GM18870 (cell line): ENCODE measurements around the gene RABGAP1L.
A peak's percentile ranks its signal among the peaks of the same experiment; 100 is the strongest.

Source experiments
- ATAC-seq: cut with Tn5 transposase; IDR thresholded peaks from one replicate; pipeline ENCODE4 v1.9.1; 2021; ENCODE audit warnings: moderate library complexity; ENCODE audit not compliant: unreplicated experiment

The RABGAP1L gene

DNA sequence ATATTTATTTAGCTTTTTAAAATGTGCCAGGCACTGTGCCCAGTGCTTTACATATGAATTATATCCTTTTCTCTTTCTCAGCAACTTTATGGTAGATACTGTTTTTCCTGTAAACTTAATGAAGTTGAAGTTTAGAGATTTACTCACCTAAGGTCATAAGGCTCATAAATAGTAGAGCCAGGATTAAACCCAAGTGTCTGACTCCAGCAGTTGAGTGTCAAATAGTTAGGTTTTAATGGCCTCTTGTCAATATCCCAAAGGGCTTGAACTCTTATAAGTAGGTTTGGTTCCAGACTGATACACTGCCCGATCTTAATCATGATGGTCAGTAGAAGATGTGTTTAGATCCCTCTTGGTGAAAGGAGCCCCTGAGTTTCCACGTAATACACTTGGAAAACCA lies 37.8 kb downstream of the RABGAP1L start:
- no peak for ATAC-seq

DNA sequence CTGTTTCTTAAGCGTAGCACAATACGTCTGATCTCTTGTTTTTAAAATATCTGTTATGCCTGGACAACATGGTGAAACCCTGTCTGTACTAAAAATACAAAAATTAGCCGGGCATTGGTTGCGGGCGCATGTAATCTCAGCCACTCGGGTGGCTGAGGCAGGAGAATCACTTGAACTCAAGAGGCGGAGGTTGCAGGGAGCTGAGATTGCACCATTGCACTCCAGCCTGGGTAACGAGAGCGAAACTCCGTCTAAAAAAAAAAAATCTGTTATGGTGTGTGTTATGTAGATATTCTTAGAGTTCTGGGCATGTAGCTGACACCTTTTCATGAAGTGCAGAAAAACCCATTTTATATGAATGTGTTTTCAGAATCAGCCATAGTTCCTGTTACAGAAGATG lies 38.2 kb downstream of the RABGAP1L start:
- ATAC-seq, result no peak

DNA sequence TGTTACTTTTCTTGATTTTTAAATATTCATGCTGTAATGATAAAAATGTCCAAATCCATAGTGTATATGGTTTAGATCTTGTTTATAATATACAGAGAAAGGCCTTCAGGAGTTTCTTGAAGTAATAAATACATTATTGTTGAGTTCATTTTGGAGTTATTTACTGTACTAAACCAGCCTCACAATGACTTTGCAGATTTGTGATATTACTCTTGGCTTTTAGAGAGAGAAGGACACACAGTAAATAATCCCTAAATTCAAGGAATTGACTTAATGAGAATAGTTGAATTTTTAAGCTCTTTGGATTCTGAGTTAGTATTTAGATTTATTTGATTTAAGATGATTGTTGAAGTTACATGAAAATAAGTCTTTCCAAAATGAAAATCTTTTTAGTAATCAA lies 38.9 kb downstream of the RABGAP1L start:
- no peak for ATAC-seq

DNA sequence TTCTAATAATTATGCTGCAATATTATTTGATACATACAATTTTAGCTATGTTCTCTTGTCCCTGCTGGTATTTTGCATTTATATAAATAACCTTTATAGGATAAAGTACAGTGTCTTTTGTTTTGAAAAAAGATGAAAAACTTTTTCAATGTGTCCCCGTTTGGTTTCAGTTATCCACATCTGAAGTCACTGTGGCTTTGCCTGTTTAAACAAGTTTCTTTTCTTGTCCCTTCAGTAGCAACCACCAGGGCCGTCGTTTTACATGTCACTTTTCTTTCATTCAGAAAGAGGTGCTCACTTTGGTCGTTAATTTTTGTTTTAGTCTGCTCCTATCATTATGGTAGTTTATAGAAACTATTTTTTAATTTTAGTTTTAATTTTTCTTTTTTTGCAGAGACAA lies 41.4 kb downstream of the RABGAP1L start:
- ATAC-seq, result no peak

DNA sequence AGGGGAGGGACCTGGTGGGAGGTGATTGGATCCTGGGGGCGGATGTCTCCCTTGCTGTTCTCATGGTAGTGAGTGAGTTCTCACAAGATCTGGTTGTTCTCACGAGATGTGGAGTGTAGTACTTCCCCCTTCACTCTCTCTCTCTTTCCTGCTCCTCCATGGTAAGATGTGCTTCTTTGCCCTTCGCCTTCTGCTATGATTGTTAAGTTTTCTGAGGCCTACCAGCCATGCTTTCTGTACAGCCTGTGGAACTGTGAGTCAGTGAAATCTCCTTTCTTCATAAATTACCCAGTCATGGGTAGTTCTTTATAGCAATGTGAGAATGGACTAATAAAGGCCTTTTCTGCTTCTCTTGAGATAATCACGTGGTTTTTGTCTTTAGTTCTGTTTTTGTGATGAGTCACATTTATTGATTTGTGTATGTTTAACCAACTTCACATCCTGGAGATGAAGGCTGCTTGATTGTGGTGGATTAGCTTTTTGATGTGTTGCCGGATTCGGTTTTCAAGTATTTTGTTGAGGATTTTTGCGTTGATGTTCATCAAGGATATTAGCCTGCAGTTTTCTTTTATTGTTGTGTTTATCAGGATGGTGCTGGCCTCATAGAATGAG lies 45.5 kb downstream of the RABGAP1L start:
- no peak for ATAC-seq

DNA sequence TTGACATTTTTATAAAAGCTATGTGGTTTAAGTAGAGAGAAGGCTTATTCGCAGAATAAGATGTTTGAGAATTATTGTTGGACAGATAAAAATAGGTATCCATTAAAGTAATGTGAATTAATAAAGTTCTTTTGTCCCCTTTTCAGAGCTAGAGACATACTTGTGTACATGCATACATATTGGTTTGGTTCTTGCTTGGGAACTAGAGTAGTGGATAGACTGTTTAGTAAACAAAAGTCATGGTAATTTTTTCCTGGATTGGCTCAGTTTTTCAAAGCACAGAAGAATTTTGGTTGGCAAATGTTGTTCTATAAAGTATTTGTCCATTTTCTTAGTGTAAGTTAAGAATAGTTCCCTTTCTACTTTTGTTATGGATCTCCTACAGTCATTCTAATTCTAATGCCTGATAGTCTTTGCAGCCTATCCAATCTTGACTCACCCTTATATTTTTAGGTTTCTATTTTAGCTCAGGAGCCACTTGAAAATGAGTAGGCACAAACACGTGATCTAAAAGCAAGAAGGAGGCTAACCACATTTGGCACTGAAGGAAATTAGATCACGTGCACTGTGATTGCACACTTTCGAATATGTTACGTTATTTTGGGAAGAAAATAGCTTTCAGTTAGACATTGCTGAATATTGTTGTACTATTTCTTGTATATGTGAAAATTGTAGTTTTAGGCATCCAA lies 47.0 kb downstream of the RABGAP1L start:
- ATAC-seq, result no peak

DNA sequence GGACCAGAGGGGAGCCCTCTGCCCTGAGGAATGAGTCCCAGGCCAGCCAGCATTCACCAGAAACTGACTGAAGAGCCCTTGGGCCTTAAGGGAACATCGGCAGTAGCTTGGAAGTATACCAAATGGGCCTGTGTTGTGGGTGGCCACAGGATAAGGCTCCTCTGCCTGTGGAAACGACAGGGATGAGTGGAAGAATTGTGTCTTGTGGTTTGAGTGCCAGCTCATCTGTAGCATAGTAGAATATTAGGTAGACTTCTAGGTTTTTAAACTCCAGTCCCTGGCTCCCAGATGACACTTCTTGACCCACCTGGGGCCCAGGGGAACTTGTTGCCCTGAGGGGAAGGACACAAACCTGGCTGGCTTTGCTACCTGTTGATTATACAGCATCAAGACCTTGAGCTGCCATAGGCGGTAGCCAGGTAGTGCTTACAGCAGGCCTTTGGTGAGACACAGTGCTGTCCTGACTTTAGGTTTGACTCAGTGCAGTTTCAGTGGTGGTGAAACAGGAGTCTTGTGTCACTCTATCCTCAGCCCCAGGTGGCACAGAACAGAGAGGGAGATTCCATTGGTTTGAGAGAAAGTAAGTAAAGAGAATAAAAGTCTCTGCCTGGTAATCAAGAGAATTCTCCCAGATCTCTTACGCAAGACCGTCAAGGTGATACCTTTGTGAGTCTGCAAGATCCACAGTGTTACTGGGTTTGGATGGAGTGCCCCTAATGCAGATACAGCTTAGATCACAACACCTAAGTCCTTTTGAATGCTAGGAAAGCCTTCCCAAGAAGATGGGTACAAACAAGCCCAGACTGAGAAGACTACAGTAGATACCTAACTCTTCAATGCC lies 50.2 kb downstream of the RABGAP1L start:
- peak; percentile 94 for ATAC-seq

DNA sequence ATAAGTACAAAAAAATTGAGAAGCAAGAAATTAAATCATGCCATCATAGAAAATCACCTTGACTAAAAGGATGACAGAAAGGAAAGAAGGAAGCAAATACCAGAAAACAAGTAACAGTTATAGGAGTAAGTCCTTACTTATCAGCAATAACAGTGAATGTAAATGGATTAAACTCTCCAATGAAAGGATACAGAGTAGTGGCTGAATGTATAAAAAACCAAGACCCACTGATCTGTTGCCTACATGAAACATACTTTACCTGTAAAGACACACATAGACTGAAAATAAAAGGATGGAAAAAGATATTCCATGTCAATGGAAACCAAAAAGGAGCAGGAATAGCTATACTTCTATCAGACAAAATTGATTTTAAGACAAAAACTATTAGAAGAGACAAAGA lies 52.2 kb downstream of the RABGAP1L start:
- no peak for ATAC-seq

DNA sequence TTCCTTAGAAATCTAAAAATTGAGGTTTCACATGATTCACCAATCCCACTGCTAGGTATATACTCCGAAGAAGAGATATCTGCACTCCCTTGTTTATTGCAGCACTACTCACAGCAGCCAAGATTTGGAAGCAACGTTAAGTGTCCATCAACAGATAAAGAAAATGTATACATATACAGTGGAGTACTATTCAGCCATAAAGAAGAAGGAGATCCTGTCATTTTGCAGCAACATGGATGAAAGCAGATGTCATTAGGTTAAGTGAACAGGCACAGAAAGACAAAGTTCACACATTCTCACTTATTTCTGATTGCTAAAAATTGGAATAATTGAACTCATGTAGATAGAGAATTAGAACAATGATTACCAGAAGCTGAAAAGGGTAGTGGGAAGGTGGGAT lies 56.4 kb downstream of the RABGAP1L start:
- ATAC-seq, result no peak

DNA sequence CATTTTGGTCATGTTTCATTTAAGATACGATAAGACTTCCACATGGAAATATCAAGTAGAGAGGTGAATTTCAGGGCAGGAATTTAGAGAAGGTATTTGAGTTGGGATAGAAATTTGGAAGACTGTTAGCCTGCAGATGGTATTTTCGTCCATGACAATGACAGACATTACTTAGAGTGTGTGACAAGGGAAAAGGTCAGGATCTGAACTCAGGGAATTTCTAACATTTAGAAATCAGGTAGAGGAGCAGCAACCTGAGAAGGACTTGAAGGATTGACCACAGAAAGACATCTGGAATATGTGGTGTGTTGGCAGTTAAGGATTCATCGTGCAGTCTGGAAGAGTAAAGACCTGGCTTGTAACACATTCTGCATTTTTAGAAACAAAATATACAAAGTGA lies 57.9 kb downstream of the RABGAP1L start:
- no peak for ATAC-seq

DNA sequence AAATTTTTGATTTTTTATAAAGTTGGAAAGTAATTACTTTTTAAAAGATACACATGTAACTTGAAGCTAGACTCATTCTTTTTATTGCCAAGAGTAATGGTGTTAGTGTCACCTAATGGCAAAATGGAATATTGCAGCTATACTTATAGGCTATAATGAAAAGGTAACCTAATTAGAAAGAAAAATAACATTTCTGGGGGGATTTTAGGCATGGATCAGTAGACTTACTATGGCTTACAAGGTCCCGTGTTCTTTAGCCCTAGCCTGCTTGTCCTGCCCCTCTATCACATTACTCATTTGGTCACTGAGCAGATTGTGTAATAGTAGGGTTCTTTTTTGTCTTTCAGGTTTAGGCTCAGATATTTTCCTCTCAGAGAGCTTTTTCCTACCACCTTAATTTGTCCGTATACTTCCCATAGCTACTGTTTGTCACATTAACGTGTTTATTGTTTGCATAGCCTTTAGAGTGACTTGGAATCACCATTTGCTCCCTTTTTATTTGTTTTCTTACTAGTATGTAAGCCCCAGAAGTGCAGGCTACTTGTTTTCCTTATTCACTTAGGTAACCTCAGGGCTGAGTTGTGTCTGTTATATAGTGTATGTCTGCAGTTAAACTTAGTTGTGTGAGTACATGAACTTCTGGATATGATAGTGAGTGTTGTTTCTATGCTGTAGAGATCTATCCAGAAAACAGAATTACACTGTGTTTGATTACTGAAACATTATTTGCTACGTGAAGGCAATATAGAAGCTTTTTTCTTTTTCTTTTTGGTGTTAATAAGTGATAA lies 58.7 kb downstream of the RABGAP1L start:
- peak; percentile 43 for ATAC-seq

DNA sequence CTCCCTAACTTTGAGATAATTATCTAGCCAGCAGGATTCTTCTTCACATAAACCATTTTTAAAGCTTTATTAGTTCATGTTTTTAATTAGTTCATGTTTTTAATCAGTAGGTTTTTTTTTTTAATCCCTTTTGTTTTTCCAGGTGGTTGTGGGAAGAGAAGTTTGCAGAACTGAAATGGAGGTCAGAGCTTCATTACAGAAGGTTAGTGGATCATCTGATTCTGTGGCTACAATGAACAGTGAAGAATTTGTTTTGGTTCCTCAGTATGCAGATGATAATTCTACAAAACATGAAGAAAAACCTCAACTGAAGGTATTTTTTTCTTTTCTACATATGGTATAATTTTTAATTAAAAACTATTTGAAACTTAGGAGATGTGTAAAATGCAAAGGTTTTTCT lies 59.7 kb downstream of the RABGAP1L start:
- no peak for ATAC-seq

DNA sequence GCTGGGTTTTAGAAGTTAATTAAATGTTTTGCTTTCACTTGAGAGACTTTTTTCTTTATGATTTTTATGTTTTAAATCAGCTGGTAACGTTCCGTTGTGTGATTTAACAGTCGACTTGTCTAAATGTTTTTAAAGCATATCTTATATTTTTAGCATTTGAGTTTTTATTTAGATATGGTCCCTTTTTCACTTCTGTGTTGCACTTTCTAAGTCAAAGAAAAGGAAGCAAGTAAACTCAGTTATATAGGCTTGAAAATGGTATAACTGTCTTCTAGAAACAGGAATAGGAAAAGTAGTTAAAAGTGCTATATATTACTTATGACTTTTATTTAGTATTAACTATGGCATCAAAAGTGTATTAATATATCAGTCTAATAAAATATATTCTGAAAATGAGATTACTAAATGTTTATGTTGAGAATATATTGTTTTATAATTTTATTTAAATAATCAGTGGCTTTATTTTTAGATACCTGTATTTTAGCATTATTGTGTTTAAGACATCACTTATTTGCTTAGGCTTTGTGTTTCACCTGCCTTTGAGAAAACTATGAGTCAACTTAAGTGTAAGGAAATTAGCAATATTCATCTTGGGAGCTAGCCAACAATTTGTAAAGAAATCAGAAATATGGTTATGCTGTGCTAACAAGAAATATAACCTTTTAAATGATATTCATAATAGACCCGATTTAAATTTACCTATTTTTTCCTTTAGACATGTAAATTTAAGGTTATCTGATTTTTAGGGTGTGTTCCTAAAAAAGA lies 60.5 kb downstream of the RABGAP1L start:
- no peak for ATAC-seq

DNA sequence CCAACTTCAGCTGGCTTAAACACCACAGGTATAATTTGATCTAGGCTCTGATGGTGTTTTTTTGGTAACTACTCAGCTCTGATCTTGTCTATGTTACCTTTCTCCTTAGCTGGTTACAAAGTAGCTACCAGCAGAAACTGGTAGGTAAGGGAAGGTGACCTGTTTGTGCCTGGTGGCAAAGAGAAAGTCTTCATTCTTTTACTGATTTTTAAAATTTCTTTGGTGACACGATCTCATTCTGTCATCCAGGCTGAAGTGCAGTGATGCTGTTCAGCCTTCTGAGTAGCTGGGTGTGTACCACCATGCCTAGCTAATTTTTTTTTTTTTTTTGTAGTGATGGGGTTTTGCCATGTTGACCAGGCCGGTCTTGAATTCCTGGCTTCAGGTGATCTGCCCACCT lies 62.4 kb downstream of the RABGAP1L start:
- no peak for ATAC-seq

DNA sequence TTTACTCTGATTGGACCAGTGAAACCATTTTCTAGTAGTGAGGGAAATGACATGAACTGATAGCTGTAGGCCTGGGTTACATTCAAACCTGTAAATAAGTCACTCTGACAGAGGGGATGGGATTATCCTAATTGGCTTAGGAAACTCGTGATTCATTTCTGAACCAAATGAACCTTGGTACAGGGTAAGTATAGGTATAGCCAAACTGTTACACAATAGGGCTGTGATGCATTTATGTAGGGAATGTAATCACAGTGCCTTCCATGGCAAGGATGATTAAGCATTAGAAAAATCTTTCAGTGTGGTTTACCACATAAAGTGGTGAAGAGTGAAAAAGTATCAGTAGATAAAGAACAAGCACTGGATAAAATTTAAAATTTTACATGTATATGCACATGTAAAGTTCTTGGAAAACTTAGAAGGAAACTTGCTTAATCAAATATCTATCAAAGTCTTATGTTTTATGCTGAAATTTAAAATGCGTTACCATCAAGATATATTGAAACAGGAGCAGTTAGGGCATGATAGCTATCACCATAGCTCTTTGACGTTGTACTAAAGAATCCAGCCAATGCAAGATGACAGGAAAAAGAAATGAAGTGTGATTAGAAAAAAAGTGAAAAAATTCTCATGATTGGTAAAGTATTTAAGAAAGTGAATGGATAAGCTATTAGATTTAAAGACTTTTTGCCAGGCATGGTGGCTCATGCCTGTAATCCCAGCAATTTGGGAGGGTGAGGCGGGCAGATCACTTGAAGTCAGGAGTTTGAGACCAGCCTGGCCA lies 63.0 kb downstream of the RABGAP1L start:
- no peak for ATAC-seq

DNA sequence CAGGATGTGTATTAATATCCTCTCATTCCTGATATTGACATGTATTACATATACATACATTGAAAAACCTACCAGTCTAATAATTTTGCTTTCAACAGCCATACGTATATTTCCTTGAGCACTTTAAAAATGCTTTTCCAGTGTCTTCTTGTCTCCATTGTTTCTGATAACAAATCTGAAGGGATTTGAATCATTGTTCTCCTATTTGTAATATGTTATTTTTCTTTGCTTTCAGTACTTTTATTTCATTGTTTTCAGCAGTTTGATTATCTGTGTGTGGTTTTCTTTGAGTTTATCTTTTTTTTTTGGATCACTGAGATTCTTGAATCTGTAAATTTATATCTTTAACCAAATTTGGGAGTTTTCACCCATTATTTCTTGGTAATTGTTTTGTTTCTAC lies 65.3 kb downstream of the RABGAP1L start:
- ATAC-seq, result no peak

DNA sequence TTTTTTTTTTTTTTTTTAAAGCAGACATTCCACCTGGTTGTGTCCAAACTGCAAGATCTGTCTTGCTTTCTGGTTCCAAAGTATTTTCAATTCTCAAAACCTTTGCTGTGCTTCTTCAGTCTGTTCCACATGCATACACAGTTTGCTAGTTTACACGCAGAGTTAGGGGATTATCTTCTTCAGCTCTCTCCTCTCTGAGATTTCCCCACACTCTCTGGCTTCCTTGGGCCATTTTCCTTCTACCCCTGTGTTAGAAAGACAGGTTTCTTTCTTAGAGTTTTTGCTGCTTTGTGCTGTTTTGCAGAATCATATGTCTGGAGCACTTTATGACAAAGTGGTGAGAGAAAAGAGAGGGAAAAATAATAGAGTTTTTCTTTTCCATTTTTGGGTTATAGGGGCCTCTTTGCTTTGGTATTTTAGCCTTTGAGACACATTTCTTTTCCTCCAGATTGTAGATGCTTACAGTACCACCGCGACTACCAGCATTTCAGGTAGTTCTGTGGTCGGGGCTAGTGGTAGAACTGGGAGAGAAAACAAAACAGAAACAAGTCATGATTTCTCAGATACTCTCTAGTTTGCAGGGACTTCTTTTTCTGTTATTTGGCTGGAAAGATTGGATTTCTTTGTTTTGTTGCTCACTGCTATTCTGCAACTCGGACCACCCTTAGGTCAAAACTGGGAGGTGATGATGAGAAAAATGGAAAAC lies 66.3 kb downstream of the RABGAP1L start:
- peak; percentile 69 for ATAC-seq

DNA sequence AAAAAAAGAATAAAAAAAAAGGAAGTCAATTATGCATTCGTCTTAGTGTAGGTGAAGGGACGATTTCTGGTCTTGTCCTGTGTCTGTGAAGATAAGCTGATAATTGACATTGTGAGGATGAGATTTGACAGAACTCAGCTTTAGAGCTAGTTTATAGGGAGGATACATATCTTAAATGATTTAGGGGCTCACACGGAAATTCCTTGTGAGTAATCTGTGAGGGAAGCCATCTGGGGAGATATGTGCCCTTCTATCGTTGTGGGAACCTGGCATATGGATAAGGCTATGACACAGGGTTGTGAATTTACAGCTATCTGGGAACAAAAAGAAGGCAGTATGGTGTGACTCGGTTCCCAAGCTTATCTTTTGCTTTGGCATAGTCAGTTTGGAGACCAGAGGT lies 71.1 kb downstream of the RABGAP1L start:
- no peak for ATAC-seq

DNA sequence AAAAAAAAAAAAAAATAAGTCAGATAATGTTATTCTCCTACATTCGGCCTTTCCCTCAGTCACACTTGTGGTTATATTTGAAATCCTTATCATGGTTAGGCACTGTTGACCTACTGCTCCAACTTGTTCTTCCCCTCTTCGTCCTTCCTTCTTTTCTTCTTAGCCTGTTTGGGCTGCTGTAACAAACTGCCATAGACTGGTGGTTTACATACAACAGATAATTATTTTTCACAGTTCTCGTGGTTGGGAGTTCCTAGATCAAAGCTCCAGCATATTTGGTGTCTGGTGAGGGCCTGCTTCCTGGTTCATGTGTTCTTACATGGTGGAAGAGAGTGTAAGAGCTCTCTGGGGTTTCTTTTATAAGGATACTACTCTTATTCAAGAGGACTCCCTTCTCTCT lies 73.4 kb downstream of the RABGAP1L start:
- no peak for ATAC-seq
